HG03175 (cell line): ENCODE data around the gene TMED8.

ENCODE experiments used
- ATAC-seq: cut with Tn5 transposase; IDR thresholded peaks from one replicate; pipeline ENCODE4 v1.9.1; 2021; ENCODE audit warnings: mild to moderate bottlenecking, moderate library complexity; ENCODE audit not compliant: unreplicated experiment

TMED8 gene

DNA sequence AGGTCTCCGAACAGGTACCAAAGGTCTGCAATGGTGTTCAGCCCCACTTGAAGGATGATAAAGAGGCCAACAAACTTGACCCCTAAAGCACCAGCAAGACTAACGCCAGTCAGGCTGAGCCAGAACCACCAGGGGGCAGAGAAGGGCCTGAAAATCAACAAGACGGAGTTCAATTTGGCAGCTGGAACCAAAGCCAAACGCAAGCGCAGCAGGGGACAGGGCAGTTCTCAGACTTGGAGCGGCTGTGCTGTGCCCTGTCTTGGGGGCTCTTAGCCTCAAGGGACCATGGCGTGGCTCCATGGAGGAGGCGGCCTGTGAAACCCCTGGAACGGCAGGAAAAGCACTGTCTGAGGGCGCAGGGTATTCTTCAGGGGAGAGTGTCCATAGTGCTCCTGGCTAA, 75.8 kb downstream of the TMED8 start:
- ATAC-seq = no peak

DNA sequence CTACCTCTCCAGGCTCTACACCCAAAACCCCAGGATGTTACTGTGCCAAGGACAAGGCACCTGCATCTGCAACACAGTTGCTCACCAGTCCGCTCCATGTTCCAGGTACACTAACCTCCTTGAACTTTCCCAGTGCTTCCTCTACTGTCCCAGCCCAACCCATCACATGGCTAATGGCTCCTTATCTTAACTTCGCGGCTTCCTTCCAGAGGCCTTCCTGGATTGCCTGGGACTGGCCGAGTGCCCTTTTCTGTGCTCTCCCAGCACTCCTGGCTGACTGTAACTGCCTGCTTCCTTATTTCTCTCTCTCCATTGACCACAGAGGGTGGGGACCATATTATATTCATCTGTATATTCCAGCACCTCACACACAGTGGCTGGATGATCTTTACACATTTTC, 77.1 kb downstream of the TMED8 start:
- ATAC-seq = no peak

DNA sequence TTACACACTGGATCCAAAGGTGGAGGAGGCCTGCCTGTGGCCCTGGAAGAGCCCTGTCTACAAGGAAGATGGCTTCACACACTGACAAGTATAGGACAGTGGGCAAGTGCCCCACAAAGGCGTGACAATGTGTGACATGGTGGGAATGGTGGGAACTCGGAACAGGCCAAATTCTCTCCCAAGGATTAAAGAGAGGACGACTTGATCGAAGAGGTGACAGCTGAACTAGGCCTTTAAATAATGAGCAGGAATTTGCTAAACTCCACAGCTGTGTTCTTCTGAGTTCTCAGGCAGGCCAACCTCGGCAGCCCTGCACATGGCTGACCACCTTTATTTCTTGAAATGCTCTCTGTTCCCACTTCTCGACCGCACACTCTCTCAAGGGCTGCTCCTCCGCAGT, 80.0 kb downstream of the TMED8 start:
- ATAC-seq = no peak

DNA sequence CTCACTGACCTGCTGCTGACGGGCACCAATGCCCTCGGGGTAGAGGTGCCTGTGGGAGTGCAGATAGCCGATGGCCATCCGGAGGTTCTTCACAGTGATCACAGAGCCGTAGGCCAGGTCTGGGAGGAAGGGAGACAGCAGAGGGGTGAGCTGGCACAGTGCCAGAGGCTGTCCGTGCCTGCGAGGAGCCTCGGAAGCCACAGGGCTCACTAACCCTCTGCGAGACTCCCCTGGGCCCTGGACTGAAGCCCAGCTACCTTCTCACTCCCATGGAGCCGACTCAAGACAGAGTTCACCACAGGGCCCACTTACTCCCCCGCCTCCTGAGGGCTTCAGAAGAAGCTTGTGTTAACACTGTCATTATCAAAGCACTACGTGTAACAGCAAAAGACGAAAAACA, 80.7 kb downstream of the TMED8 start:
- no peak for ATAC-seq

DNA sequence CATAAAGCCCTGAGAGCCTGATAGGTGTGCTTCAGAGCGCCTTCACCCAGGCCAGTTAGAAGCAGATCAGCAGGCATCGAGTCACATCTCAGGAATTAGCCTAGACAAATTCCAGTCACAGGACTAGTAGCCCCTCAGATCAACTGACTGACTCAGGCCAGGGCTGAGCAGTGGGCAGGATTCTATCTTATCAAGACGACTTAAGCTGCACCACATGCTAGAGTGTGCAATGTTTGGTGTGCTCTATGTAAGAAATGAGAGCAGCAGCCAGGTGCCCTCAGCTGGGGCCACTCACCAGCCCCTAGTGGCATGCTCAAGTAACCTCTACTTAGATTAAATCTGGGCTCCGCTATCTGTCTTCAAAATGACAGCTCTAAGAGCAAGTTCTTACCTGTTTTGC, 86.2 kb downstream of the TMED8 start:
- ATAC-seq = no peak

DNA sequence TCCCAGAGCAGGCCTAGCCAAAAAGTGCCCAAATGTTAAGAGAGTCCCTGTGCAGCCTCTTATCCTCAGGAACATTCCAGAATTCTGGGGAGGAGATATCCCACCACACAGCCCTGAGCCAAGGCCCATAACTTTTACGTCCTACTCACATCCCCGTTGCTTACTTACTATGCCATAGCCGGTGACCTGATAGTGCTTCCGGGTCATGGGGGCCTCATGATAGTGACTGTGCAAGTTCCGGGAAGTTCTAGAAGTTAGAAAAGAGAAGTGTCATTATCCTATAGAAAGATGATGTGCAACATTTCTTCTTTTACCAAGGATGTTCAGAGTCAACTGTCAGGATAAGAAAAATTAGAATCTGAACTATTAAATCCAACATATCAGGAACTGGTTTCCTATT, 90.3 kb downstream of the TMED8 start:
- no peak for ATAC-seq
